Progenitor cell of endocrine pancreas (in vitro differentiated cells): ENCODE measurements around the gene ADGRG3. TPM values are rescaled to one million over a fixed set of nuclear protein-coding genes. Genes with fewer than 3 reads are reported as not detected.

Experiments used
- DNase-seq: peaks from one replicate; pipeline ENCODE4 v3.0.0; 2021; ENCODE audit warnings: low spot score; ENCODE audit not compliant: unreplicated experiment
- H3K27ac Mint-ChIP-seq: 2 replicates; pipeline ENCODE4 v1.8.0; 2021; ENCODE audit warnings: mild to moderate bottlenecking, moderate library complexity, mixed read lengths
- H3K27me3 Mint-ChIP-seq: 2 replicates; pipeline ENCODE4 v1.8.0; 2021; ENCODE audit warnings: mixed read lengths
- H3K36me3 Mint-ChIP-seq: 2 replicates; pipeline ENCODE4 v1.8.0; 2022; ENCODE audit warnings: mixed read lengths; ENCODE audit not compliant: insufficient read depth
- H3K4me1 Mint-ChIP-seq: 2 replicates; pipeline ENCODE4 v1.8.0; 2021; ENCODE audit warnings: low read depth, mixed read lengths
- H3K4me3 Mint-ChIP-seq: 2 replicates; pipeline ENCODE4 v1.8.0; 2021; ENCODE audit warnings: low read depth, mild to moderate bottlenecking, moderate library complexity, mixed read lengths
- H3K9me3 Mint-ChIP-seq: 2 replicates; pipeline ENCODE4 v1.8.0; 2021; ENCODE audit warnings: low read depth, mixed read lengths
- total RNA-seq: library from RNA; stranded (reverse); gene quantifications from 2 replicates; pipeline ENCODE4 v1.2.1, GENCODE V29; 2021
- TF ChIP-seq, protein P1 (sequence below): fragments of 200-600 bp; sonication (generic); IDR thresholded peaks from one replicate; pipeline ENCODE4 v1.5.0; 2021; ENCODE audit warnings: antibody characterized with exemption, mild to moderate bottlenecking; ENCODE audit not compliant: unreplicated experiment

ADGRG3 gene
- total RNA-seq, 1 donor from 2014 or later: not detected

DNA sequence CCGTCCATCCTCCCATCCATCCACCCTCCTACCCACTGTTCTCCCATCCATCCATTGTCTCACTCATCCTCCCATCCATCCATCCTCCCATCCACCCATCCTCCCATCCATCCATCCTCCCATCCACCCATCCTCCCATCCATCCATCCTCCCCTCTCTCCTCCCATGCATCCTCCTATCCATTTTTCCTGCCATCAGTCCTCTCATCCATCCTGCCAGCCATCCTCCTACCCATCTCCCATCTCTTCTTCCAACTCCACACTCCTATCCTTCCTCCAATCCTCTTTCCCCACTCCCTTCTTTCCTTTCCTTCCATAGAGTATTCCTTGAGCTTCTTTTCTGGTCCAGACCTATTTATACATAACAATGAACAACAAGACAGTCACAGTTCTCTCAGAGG lies 38.6 kb downstream of the ADGRG3 start:
- TF ChIP-seq, protein P1, sequence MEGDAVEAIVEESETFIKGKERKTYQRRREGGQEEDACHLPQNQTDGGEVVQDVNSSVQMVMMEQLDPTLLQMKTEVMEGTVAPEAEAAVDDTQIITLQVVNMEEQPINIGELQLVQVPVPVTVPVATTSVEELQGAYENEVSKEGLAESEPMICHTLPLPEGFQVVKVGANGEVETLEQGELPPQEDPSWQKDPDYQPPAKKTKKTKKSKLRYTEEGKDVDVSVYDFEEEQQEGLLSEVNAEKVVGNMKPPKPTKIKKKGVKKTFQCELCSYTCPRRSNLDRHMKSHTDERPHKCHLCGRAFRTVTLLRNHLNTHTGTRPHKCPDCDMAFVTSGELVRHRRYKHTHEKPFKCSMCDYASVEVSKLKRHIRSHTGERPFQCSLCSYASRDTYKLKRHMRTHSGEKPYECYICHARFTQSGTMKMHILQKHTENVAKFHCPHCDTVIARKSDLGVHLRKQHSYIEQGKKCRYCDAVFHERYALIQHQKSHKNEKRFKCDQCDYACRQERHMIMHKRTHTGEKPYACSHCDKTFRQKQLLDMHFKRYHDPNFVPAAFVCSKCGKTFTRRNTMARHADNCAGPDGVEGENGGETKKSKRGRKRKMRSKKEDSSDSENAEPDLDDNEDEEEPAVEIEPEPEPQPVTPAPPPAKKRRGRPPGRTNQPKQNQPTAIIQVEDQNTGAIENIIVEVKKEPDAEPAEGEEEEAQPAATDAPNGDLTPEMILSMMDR: no peak
- Mint-ChIP-seq H3K9me3 (no peaks in the 10 kb centered on the region), H3K36me3 (no peaks in the 10 kb centered on the region), H3K4me1 (peaks cover 24% of the 10 kb centered on the region), H3K4me3 (no peak overlapping the region), H3K27me3 (no peaks in the 10 kb centered on the region), H3K27ac (no peak overlapping the region)
- no peak for DNase-seq

DNA sequence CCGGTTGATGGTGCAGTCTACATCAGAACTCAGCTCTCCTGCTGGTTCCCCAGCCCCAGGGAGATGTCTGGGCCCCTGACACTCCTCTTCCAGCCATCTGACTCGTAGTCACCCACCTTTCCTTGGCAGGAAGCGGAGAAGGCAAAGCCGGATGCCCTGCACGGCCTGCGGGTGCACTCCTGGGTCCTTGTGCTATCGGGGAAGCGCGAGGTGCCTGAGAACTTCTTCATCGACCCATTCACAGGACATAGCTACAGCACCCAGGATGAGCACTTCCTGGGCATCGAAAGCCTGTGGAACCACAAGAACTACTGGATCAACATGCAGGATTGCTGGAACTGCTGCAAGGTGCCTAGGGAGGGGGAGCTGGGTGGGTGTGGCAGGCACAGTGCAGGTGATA lies 39.2 kb downstream of the ADGRG3 start:
- H3K27me3 Mint-ChIP-seq: no peaks in the 10 kb centered on the region
- no peaks in the 10 kb centered on the region for H3K36me3 Mint-ChIP-seq

DNA sequence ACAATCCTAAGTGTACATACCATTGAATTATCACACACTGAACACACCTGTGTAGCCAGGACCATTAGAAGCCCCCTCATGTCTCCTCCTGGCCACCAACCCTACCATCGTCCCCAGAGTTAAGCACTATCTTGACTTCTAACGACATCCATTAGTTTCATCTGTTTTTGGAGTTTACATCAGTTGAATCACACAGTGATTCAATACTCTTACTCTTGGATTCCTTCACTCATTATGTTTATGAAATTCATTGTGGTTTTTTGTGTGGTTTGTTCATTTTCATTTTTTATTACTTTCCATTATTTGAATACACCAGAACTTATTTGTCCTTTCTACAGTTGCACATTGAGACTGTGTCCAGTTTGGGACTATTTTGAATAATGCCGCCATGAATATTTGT lies 40.1 kb downstream of the ADGRG3 start:
- Mint-ChIP-seq H3K4me3 (no peak overlapping the region), H3K9me3 (no peaks in the 10 kb centered on the region), H3K4me1 (peaks cover 17% of the 10 kb centered on the region), H3K36me3 (no peaks in the 10 kb centered on the region), H3K27ac (no peak overlapping the region), H3K27me3 (no peaks in the 10 kb centered on the region)
- TF ChIP-seq, protein P1: no peak
- DNase-seq: no peak

More for the DNA sequence above, 39.2 kb downstream of the ADGRG3 start:
- TF ChIP-seq, protein P1: no peak
- no peak overlapping the region for H3K4me3 Mint-ChIP-seq
- H3K9me3 Mint-ChIP-seq: no peaks in the 10 kb centered on the region
- H3K27ac Mint-ChIP-seq: no peak overlapping the region
- no peak for DNase-seq
- peaks cover 18% of the 10 kb centered on the region for H3K4me1 Mint-ChIP-seq

DNA sequence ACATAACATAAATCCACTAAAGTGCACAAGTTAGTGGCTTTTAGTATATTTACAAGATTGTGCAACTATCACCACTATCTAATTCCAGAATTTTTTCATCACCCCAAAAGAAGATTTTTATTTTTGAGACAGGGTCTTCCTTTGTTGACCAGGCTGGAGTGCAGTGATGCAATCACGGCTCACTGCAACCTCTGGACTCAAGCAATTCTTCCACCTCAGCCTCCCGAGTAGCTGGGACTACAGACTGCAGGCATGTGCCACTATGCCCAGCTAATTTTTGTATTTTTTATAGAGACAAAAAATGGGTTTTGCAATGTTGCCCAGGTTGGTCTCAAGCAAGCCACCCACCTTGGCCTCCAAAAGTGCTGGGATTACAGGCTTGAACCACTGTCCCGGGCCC lies 41.6 kb downstream of the ADGRG3 start:
- TF ChIP-seq, protein P1: no peak
- DNase-seq: no peak
- Mint-ChIP-seq H3K27ac (no peak overlapping the region), H3K4me3 (no peak overlapping the region), H3K9me3 (no peaks in the 10 kb centered on the region), H3K4me1 (peaks cover 6% of the 10 kb centered on the region), H3K27me3 (no peaks in the 10 kb centered on the region), H3K36me3 (no peaks in the 10 kb centered on the region)

DNA sequence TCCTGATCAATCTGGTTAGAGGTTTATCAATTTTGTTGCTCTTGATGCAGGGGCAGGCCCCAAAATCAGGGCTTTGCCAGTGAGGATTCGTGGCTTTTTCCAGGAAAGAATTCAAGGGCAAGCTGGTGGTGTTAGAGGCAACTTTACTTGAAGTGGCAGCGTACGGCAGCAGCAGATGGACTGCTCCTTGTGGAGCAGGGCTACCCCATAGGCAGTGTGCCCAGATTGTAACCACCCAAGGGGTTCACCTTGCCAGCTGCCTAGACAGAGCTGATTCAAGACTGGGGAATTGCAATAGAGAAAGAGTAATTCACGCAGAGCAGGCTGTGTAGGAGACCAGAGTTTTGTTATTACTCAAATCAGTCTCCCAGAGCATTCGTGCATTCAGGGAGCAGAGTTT lies 43.2 kb downstream of the ADGRG3 start:
- Mint-ChIP-seq H3K27me3 (no peaks in the 10 kb centered on the region), H3K4me3 (no peak overlapping the region), H3K4me1 (peaks cover 5% of the 10 kb centered on the region), H3K27ac (no peak overlapping the region), H3K9me3 (no peaks in the 10 kb centered on the region), H3K36me3 (no peaks in the 10 kb centered on the region)
- TF ChIP-seq, protein P1: no peak
- no peak for DNase-seq
